NCI-H2029 (cell line): ENCODE measurements around the gene XYLT1.
A peak's percentile ranks its signal among the peaks of the same experiment; 100 is the strongest.

Source experiments
- DNase-seq: peaks from one replicate; lab custom pipeline; 2025; lab: John Stamatoyannopoulos, UW

The XYLT1 gene

DNA sequence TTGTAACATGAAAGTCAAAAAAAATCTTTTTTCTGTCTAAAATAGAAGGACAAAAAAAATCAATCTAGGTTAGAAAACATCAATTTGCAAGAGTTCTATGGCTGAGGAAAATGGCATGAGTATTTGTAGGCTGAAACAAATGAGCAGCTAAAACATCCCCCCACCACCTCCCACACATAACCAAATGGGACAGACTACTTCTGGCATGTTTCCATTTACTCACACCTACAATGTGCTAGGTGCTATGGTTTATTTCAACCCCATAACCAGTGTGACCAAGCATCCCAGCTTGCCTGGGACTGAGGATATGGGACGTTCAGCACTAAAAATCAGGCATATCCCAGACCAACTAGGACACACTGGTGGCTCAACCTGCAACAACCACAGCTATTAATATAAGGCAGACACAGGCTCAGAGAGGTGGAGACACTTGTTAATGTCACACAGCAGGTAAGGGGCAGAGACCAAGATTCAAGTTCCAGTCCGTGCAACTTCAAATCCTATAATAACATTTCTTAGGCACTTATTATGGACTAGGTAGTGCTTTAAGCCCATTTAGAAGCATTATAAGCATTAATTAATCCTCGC lies 96.0 kb downstream of the XYLT1 start:
- DNase-seq: no peak

DNA sequence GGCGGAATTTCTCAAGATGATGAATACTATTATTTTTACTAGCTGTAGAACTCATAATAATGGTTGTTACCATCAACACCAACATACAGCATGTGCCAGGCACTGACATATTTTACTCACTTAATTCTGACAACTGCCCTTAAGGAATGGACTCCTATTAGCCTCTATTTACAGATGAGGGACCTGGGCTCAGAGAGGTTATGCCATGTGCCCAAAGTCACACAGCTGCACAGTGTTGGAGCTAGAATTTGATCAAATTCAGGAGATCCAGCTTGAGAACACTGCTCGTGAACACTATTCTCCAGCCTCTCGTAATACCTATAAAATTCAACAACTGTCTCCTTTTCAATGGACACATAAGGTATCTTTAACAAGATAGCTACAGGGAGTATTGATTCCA lies 97.2 kb downstream of the XYLT1 start:
- no peak for DNase-seq

DNA sequence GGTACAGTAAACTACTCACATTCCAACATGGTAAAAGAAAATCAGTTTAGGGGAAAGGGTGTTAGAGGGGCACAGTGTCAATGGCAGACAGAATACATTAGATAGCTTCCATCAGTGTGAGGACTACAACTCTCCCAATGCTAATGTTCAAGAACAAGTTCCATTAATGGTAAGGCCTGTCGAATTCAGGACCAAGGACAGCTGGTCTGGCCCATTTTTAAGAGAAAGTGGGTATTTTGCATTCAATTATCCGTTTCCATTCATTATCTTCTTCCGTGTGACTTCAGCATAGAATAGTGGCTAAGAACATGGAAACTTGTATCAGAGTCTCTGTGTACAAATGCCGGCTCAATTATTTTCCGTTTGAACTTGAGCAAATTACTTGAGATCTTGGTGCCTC lies 98.4 kb downstream of the XYLT1 start:
- no peak for DNase-seq

DNA sequence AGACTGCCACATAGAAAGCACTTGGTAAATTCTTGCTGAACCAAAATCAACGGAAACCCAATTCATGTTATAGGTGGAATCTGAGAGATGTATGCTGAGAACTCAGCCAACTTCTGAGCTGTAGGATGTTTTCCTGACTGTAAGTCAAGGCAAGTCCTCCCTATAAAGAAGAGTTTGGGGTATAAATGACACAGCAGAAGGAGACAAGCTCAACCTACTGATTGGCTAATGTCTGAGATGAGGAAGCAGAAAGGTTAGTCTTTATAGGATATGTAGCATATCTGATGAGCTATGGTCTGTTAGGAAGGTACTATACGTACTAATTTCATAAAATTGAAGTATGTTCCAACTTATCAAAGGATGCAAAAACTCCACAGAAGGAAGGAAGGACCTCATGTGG lies 99.5 kb downstream of the XYLT1 start:
- no peak for DNase-seq

DNA sequence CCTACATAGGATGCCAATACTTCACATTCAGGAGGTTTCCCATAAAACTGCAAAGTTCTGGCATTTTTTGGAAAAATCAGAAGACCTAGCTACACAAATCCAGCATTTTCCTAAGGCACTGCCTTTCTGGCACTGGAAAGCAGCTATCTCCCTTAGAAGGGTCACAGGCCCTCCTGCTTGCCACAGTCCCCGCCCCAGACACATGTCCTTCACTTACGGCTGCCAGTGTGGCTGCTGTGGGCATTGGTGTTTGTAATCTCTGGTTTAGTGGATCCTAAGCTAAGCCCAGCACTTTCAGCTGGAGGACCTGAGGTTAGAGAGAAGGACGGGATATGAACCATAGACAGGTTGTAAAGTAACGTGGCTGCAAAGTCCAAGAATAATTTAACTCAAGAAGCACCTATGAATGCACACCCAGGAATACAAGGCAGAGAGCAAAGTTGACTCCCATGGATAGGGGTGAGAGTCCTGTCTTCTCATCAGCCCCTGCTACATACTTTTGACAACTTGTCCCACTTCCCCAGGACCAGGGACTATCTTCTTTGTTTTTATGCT lies 100.0 kb downstream of the XYLT1 start:
- DNase-seq: no peak

DNA sequence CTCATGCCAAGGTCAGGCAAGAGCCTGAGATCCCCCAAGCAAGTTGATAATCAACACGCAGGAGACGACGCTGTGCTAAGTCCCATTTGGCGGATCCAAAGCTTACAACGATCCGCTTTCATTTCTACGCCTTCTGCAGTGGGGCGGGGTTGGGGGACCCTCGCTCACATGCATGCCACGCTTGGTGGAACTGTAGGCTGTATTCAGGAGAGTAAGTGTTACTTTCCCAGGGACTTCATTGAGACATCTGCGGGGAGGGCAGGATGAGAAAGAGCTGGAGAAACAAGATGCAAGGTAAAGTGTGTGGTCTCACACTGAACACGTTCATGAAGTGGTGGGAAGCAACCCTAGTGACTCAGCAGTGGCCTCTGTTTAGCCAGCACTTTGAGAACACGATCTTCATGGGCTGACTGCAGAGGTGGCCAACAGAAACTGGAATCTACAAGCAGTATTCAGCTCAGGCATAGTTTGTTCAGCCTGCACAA lies 100.5 kb downstream of the XYLT1 start:
- no peak for DNase-seq

DNA sequence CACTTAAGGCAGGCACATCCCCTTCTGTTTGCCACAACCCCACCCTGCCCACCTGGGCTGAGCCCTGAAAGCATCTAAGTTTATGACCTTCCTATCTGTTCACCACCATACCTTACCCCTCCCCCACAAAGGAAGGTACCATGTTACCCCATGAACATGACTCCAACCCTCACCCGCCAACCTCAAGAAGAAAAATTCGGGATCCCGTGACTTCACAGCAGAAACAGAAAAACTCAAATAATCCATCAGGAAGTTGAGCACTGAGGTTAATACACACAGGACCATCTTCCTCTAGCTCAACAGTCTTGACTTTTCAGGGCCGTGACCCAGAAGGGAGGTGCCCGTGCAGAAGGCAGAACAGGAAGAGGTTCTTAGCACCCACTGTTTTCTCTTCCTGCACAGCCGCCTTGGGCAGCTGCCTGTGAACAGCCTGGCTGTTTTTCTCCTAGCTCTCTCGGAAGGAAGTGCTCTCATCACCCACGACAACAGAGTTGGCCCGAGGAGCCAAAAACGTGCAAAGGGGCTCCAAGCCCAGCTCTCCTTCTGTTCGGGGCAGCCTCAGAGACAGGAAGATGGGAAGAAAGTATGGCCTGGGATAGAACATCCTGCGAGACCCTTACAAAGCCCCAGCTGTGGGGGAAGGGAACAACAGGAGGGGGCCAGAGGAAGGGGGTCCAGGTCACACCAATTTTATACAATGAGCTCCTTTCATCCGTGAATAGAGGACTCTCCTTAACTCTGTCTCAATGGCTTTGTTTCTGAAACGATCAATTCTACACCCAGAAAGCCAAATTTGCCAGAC lies 101.1 kb downstream of the XYLT1 start:
- no peak for DNase-seq

DNA sequence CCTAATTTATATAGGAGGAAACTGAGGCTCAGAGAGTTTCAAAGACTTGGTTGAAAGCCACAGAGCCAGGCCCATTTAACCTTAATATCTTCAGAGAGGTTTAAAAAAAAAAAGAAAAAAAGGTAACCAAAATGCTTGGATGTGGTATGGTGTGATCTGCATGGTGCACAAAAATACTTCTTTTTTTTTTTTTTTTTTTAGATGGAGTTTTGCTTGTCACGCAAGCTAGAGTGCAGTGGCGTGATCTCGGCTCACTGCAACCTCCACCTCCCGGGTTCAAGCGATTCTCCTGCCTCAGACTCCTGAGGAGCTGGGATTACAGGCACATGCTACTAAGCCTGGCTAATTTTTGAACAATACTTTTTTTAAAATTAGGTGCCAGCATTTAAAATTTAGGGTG lies 101.8 kb downstream of the XYLT1 start:
- DNase-seq: no peak

DNA sequence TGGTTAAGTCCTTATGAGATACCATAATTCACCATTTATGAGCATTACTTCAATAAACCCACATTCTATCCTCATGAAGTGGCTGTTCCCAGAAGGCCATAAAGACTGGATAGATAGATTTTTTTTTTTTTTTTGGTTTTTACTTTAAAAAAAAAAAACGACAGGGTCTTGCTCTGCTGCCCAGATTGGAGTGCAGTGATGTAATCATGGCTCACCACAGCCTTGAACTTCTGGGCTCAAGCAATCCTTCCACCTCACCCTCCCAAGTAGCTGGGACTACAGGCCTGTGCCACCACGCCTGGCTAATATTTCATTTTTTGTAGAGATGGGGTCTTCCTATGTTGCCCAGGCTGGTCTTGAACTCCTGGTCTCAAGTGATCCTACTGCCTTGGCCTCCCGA lies 102.3 kb downstream of the XYLT1 start:
- DNase-seq: no peak

DNA sequence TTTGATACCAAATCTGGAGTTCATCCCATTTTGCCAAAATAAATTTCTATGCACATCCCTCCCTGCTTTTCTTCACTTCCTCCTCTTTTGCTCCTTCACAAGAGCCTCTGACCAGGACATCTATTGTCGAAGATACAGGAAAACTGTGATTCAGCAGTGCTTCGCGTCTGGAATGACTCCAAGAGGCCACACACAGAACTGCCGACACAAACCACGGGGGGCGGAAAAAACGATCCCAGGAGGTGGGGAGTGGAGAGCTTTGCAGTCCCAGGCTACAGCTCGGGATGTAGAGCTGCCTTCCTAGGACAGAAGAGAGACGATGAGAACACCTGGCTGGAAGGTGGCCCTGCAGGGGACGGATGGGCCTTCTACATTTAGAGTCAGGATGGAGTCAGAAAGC lies 102.8 kb downstream of the XYLT1 start:
- DNase-seq: no peak

DNA sequence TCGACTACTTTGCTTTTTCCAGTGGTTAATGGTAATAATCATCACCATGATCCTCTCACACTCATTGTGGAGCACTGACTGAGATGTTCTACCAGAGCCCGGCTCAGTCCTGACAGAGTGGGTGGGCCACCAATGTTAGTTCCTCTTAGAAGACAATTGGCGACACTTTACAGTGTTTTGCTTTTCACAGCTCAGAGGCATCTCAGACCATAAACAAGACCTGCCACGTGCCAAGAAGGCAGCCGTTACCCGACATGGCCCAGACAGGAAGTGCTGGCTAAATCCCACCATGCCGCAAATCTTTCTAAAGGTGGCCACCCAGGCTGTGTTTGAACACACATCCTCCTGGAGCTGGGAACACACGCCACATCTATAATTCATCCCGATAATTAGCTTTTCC lies 103.7 kb downstream of the XYLT1 start:
- DNase-seq: no peak

DNA sequence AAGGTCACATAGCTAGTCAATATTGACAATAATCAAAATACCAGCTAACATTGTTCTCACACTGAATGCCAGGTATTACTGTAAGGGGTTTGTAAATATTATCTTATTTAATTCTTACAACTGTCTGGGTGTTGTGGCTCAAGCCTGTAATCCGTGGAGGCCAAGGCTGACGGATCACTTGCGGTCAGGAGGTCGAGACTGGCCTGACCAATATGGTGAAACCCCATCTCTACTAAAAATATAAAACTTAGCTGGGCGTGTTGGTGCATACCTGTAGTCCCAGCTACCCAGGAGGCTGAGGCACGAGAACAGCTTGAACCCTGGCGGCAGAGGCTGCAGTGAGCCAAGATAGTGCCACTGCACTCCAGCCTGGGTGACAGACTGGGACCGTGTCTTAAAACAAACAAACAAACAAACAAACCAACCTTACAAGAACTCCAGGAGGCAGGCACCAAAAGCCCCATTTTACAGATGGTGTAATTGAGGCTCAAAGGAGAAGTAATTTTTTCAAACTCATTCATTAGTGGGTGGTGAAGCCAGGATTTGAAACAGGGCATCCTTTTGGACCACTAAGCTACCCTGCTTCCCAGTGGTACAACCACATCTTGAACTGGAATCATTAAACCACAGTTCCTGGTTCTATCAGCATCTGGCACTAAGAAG lies 104.3 kb downstream of the XYLT1 start:
- DNase-seq: no peak

DNA sequence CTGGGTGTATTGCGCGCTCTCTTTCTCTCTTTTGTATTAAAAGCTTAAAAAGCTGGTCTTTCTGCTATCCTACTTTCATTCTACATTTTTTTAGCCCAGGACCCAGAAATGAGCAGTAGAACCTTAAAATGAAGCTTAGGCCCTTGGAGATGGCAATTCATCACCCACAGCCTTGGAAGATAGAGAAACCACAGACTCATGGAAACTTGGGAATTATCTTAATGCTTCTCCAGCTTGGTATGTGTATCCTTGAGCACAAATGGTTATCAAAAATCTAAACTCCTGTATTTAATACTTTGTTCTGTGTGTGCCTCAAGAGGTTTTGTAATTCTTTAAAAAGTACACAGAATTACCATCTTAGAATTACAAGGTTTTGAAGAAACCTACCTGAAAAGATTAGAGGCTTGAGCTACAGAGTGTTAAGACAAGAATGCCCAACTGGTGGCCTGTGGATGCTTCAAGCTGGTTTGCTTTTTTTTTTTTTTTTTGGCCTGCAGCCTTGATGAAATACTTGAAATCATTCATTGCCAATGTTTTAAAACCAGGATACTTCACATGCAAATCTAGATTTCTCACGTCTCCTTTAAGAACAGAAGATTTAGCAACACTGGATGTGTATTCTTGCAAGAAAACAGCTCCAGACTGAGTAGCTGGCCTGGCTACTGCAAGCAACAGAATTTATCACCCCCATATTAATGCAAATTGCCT lies 105.0 kb downstream of the XYLT1 start:
- DNase-seq: no peak

DNA sequence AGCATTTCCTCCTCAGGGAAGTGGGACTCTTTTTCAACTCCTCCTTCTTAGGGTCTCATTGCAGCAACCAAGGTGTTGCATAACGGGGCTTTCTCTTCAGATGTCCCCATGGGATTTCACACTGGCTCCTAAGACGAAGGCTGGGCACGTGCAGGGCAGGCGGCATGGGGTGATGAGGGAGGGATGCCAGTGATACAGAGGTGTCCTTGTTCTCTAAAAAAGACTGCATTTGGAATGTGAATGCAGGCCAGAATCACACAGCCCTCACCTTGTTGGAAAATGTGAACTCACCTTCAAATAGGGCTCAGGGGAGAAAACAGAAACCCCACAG lies 105.6 kb downstream of the XYLT1 start:
- no peak for DNase-seq

DNA sequence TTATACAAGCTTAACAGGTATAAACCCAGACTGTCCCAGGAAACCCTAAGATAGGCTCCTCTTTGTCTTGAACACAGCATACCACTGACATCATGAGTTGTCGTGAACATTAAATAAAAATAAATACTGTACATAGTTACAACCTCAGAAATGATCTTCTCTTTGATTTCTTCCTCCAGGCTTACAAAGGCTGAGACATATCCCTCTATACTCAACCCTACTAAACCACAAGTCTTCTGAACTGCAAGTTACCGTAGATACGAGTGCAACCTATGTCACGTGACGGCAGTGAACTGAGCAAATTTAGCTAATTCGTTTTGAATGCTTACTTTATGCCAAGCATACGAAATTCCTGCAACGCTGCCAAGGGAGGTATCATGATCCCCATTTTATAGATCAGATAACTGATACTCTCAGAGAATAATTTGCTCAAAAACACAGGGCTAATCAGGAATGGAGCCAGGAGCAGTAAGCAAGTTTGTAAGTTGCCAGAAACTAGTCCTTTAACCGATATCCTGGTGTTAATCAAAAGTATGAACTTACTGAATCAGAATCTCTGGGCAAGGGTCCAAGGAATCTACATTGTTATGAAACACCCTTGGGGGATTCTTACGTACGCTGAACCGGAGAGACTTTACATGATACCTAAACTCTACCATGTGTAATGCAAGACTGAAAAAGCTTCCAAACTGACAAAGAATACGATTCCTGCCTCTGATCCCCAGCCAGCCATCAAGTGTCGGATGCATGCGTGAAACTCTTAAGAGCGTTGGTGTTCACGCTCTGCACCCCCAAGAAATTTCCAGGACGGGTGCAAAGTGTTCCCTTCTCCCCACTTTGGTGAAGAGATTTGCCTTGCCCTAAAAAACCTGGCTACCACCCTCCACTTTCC lies 106.2 kb downstream of the XYLT1 start:
- DNase-seq: no peak

DNA sequence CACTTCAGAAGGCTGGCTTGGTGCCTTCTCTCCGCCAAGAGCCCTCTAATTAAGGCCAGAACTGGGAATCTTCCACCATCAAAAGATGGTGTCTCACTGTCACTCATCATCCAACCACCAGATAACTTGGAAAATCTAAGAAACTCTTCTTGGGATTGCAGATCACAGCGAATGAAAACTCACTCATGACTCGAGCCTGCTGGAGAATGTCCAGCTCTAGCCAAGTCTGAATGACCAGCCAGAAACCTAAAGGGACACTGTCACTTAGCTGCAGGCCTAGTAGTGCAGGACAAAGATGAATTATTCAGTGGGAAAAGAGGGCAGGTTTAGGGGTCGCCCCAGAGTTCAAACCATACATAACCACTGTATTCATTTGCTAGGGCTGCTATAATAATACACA lies 107.8 kb downstream of the XYLT1 start:
- DNase-seq: no peak

DNA sequence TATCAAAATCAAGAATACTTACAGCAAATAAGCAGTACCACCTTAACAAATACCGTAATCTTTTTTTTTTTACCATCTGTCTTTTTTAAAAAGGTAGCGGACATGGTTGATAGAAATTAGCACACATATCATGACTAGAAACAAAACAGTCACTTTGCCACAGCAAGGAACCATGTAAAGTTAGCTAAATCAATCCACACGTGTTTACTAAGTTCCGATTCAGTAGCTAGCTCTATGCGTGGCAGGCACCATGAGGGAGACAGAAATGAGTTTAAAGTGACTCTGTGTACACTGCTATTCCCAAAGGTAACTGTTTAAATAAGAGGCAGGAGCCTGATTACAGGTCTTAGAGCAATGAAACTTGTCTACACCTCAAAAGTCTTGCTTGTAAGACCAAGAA lies 108.6 kb downstream of the XYLT1 start:
- DNase-seq: no peak

DNA sequence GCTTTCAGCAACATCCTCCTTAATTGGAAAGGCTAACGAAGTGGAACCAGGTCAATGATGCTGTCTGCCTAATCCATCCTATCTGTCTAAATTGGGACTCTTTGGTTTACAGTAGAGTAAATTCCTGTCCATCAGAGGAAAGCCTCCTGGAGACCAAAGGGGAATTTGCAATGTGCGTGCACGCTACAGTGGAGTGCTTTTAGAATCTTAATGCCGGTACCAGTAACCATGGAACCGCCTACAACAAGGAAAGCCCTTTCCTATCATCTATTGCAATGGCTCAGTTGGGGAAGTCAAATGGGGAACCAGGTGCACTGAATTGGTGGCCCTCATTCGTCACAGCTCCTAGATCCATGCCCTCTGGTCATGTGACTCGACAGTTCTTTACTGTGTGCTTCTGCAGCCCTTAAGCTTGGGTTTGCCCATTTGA lies 110.1 kb downstream of the XYLT1 start:
- no peak for DNase-seq

DNA sequence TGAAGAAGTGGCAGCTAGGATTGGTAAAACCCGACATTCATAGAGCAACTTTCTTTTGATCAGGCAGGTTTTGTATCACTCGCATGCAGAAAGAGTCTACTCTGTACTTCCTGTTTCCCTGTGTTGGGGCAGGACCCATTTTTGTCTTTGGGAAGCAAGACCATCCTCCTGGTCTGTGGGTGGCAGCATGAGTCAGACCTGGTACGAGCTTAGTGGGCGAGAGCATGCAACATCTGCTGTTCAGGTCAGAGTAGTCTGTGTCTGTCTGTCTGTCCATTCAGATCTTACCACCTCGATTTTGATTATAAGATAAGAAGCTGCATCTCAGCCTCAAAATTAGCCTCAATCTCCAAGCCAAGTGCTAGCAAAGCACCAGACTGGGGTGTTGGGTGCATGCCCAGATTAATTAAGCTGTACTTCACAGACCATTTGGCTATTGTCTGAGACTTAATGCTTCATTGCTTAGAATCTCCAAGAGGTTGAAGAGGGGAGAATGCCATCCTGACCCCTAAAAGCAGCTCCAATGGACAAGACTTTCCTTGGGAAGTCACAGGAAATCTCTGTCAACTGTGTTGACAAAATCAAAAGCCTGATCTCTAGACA lies 110.9 kb downstream of the XYLT1 start:
- DNase-seq: peak; percentile 36

DNA sequence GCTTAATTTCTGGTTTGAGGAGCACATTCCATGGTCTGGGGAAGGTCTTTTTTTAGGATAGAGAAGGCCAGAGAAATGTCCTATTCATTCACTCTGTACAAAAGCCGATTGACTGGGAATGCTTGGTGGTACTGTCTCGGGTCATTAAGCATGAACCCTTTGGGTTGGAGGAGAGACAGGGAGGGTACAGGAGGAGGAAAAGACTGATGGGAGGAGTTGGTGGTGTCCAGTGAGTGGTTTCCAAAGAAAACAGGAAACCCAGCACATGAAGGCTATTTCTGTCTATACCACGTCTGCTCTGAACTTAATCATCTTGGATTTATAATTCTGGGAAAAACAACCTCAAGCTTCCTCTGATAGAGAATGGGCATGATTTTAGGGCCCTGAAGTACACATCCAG lies 111.9 kb downstream of the XYLT1 start:
- DNase-seq: no peak

DNA sequence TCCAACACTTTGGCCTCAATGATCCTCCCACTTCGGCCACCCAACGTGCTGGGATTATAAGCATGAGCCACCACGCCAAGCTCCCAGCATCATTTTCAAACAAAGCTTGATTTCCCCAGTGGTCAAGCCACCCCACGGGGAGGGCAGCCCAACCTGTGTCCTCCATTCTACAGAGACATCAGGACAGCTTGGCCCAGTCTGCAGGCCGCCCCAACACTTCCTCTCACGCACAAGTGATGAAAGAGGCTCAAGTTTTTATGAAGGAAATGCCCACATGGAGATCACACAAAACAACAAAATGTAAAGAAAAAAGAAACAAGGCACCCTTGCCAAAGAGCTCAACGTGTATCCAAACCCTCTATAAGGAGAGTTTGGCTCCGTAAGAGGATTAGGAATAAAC lies 112.4 kb downstream of the XYLT1 start:
- DNase-seq: no peak
